B cell (primary cell): Measurements from ENCODE around the gene TMEM208.

Experiments
- CTCF ChIP-seq: fragments of 200-600 bp; IDR thresholded peaks from one replicate; pipeline ENCODE4 v1.8.0; 2022; ENCODE audit warnings: antibody characterized with exemption, mild to moderate bottlenecking
- EZH2 ChIP-seq: IDR thresholded peaks from 2 replicates; pipeline ENCODE4 v1.6.1; 2012; ENCODE audit warnings: borderline replicate concordance, low read depth, mild to moderate bottlenecking, moderate library complexity, low read length; ENCODE audit not compliant: insufficient read depth, poor library complexity, severe bottlenecking

- TF ChIP-seq EZH2 (no peak), CTCF (no peak)
Measured at GRCh38 chr16:67177743-67178699, 48.9 kb upstream of the TMEM208 start.
